ENCODE data around the gene PPP1CB.
"Not testable (repeated sequence)": the region's sequence is repeated elsewhere in the genome, so short reads cannot be mapped to it uniquely, and the experiment has no call there.

PPP1CB gene

GRCh38 chr2:28768952-28769351, 17.3 kb downstream of the PPP1CB start:
- H3K27me3 ChIP-seq (ENCODE audit: control insufficient read depth in 2 of 2, insufficient read depth in 2 of 2, low read length in 2 of 2), result no peaks in the 10 kb centered on the region
- no peak overlapping the region for H3K27ac ChIP-seq (ENCODE audit: low read depth in 2 of 2, low read length in 2 of 2)
- H3K36me3 ChIP-seq (ENCODE audit: control insufficient read depth in 2 of 2, insufficient read depth in 2 of 2, low read length in 2 of 2), result no peaks in the 10 kb centered on the region
- H3K9ac ChIP-seq (ENCODE audit: low read depth in 1 of 2, low read length in 2 of 2), result no peak overlapping the region
- no peaks in the 10 kb centered on the region for H3K9me3 ChIP-seq (ENCODE audit: control insufficient read depth in 2 of 2, low read length in 2 of 2)
- H3K4me1 ChIP-seq (ENCODE audit: control insufficient read depth in 2 of 2, insufficient read depth in 2 of 2, low read length in 2 of 2), result peaks cover 6 to 12% of the 10 kb centered on the region in 2 donors
- no peak overlapping the region for H3K4me3 ChIP-seq (ENCODE audit: low read length in 2 of 2)

- Histone ChIP-seq H3K27ac (ENCODE audit: low read depth in 2 of 2, low read length in 2 of 2) (no peak overlapping the region), H3K4me1 (ENCODE audit: control insufficient read depth in 2 of 2, insufficient read depth in 2 of 2, low read length in 2 of 2) (peaks cover 4 to 10% of the 10 kb centered on the region in 2 donors)
Measured at GRCh38 chr2:28772351-28772750, 20.7 kb downstream of the PPP1CB start.

GRCh38 chr2:28776471-28776870, 24.8 kb downstream of the PPP1CB start:
- H3K4me1 ChIP-seq (ENCODE audit: control insufficient read depth in 2 of 2, insufficient read depth in 2 of 2, low read length in 2 of 2), result peaks cover 0 to 2% of the 10 kb centered on the region in 2 donors
- peaks cover 30 to 32% of the 10 kb centered on the region in 2 donors for H3K36me3 ChIP-seq (ENCODE audit: control insufficient read depth in 2 of 2, insufficient read depth in 2 of 2, low read length in 2 of 2)
- no peaks in the 10 kb centered on the region for H3K9me3 ChIP-seq (ENCODE audit: control insufficient read depth in 2 of 2, low read length in 2 of 2)
- H3K4me3 ChIP-seq (ENCODE audit: low read length in 2 of 2), result no peak overlapping the region
- no peak overlapping the region for H3K27ac ChIP-seq (ENCODE audit: low read depth in 2 of 2, low read length in 2 of 2)
- H3K9ac ChIP-seq (ENCODE audit: low read depth in 1 of 2, low read length in 2 of 2), result no peak overlapping the region
- H3K27me3 ChIP-seq (ENCODE audit: control insufficient read depth in 2 of 2, insufficient read depth in 2 of 2, low read length in 2 of 2), result no peaks in the 10 kb centered on the region

More at GRCh38 chr2:28772351-28772750, 20.7 kb downstream of the PPP1CB start:
- no peaks in the 10 kb centered on the region for H3K9me3 ChIP-seq (ENCODE audit: control insufficient read depth in 2 of 2, low read length in 2 of 2)
- H3K27me3 ChIP-seq (ENCODE audit: control insufficient read depth in 2 of 2, insufficient read depth in 2 of 2, low read length in 2 of 2), result no peaks in the 10 kb centered on the region
- H3K36me3 ChIP-seq (ENCODE audit: control insufficient read depth in 2 of 2, insufficient read depth in 2 of 2, low read length in 2 of 2), result peaks cover 3 to 4% of the 10 kb centered on the region in 2 donors
- no peak overlapping the region for H3K9ac ChIP-seq (ENCODE audit: low read depth in 1 of 2, low read length in 2 of 2)
- no peak overlapping the region for H3K4me3 ChIP-seq (ENCODE audit: low read length in 2 of 2)

GRCh38 chr2:28778392-28778791, 26.8 kb downstream of the PPP1CB start:
- H3K4me1 ChIP-seq (ENCODE audit: control insufficient read depth in 2 of 2, insufficient read depth in 2 of 2, low read length in 2 of 2), result no peaks in the 10 kb centered on the region
- H3K36me3 ChIP-seq (ENCODE audit: control insufficient read depth in 2 of 2, insufficient read depth in 2 of 2, low read length in 2 of 2), result peaks cover 45 to 46% of the 10 kb centered on the region in 2 donors
- H3K9ac ChIP-seq (ENCODE audit: low read depth in 1 of 2, low read length in 2 of 2), result no peak overlapping the region
- no peak overlapping the region for H3K27ac ChIP-seq (ENCODE audit: low read depth in 2 of 2, low read length in 2 of 2)
- no peaks in the 10 kb centered on the region for H3K9me3 ChIP-seq (ENCODE audit: control insufficient read depth in 2 of 2, low read length in 2 of 2)
- H3K27me3 ChIP-seq (ENCODE audit: control insufficient read depth in 2 of 2, insufficient read depth in 2 of 2, low read length in 2 of 2), result no peaks in the 10 kb centered on the region
- H3K4me3 ChIP-seq (ENCODE audit: low read length in 2 of 2), result no peak overlapping the region

GRCh38 chr2:28779001-28779400, 27.4 kb downstream of the PPP1CB start:
- H3K9me3 ChIP-seq (ENCODE audit: control insufficient read depth in 2 of 2, low read length in 2 of 2), result no peaks in the 10 kb centered on the region
- H3K4me1 ChIP-seq (ENCODE audit: control insufficient read depth in 2 of 2, insufficient read depth in 2 of 2, low read length in 2 of 2), result no peaks in the 10 kb centered on the region
- H3K27me3 ChIP-seq (ENCODE audit: control insufficient read depth in 2 of 2, insufficient read depth in 2 of 2, low read length in 2 of 2), result no peaks in the 10 kb centered on the region
- H3K9ac ChIP-seq (ENCODE audit: low read depth in 1 of 2, low read length in 2 of 2), result no peak overlapping the region
- peaks cover 45 to 50% of the 10 kb centered on the region in 2 donors for H3K36me3 ChIP-seq (ENCODE audit: control insufficient read depth in 2 of 2, insufficient read depth in 2 of 2, low read length in 2 of 2)
- H3K4me3 ChIP-seq (ENCODE audit: low read length in 2 of 2), result no peak overlapping the region
- no peak overlapping the region for H3K27ac ChIP-seq (ENCODE audit: low read depth in 2 of 2, low read length in 2 of 2)

GRCh38 chr2:28780496-28780895, 28.9 kb downstream of the PPP1CB start:
- no peaks in the 10 kb centered on the region for H3K9me3 ChIP-seq (ENCODE audit: control insufficient read depth in 2 of 2, low read length in 2 of 2)
- no peak overlapping the region for H3K9ac ChIP-seq (ENCODE audit: low read depth in 1 of 2, low read length in 2 of 2)
- no peaks in the 10 kb centered on the region for H3K27me3 ChIP-seq (ENCODE audit: control insufficient read depth in 2 of 2, insufficient read depth in 2 of 2, low read length in 2 of 2)
- peaks cover 49 to 53% of the 10 kb centered on the region in 2 donors for H3K36me3 ChIP-seq (ENCODE audit: control insufficient read depth in 2 of 2, insufficient read depth in 2 of 2, low read length in 2 of 2)
- H3K4me3 ChIP-seq (ENCODE audit: low read length in 2 of 2), result no peak overlapping the region
- H3K27ac ChIP-seq (ENCODE audit: low read depth in 2 of 2, low read length in 2 of 2), result no peak overlapping the region
- no peaks in the 10 kb centered on the region for H3K4me1 ChIP-seq (ENCODE audit: control insufficient read depth in 2 of 2, insufficient read depth in 2 of 2, low read length in 2 of 2)

GRCh38 chr2:28782423-28782822, 30.8 kb downstream of the PPP1CB start:
- Histone ChIP-seq H3K9ac (ENCODE audit: low read depth in 1 of 2, low read length in 2 of 2) (no peak overlapping the region), H3K36me3 (ENCODE audit: control insufficient read depth in 2 of 2, insufficient read depth in 2 of 2, low read length in 2 of 2) (peaks cover 54 to 59% of the 10 kb centered on the region in 2 donors), H3K4me3 (ENCODE audit: low read length in 2 of 2) (no peak overlapping the region), H3K27me3 (ENCODE audit: control insufficient read depth in 2 of 2, insufficient read depth in 2 of 2, low read length in 2 of 2) (no peaks in the 10 kb centered on the region), H3K9me3 (ENCODE audit: control insufficient read depth in 2 of 2, low read length in 2 of 2) (no peaks in the 10 kb centered on the region), H3K4me1 (ENCODE audit: control insufficient read depth in 2 of 2, insufficient read depth in 2 of 2, low read length in 2 of 2) (no peaks in the 10 kb centered on the region), H3K27ac (ENCODE audit: low read depth in 2 of 2, low read length in 2 of 2) (no peak overlapping the region)

GRCh38 chr2:28784570-28784969, 32.9 kb downstream of the PPP1CB start:
- H3K4me1 ChIP-seq (ENCODE audit: control insufficient read depth in 2 of 2, insufficient read depth in 2 of 2, low read length in 2 of 2); H3K27me3 ChIP-seq (ENCODE audit: control insufficient read depth in 2 of 2, insufficient read depth in 2 of 2, low read length in 2 of 2); H3K9ac ChIP-seq (ENCODE audit: low read depth in 1 of 2, low read length in 2 of 2); H3K9me3 ChIP-seq (ENCODE audit: control insufficient read depth in 2 of 2, low read length in 2 of 2); H3K4me3 ChIP-seq (ENCODE audit: low read length in 2 of 2); H3K27ac ChIP-seq (ENCODE audit: low read depth in 2 of 2, low read length in 2 of 2): not testable (repeated sequence)
- H3K36me3 ChIP-seq (ENCODE audit: control insufficient read depth in 2 of 2, insufficient read depth in 2 of 2, low read length in 2 of 2), result peaks cover 52 to 63% of the 10 kb centered on the region in 2 donors

GRCh38 chr2:28796620-28797019, 45.0 kb downstream of the PPP1CB start:
- Histone ChIP-seq H3K27me3 (ENCODE audit: control insufficient read depth in 2 of 2, insufficient read depth in 2 of 2, low read length in 2 of 2) (no peaks in the 10 kb centered on the region), H3K36me3 (ENCODE audit: control insufficient read depth in 2 of 2, insufficient read depth in 2 of 2, low read length in 2 of 2) (peaks cover 47 to 51% of the 10 kb centered on the region in 2 donors), H3K9ac (ENCODE audit: low read depth in 1 of 2, low read length in 2 of 2) (no peak overlapping the region), H3K27ac (ENCODE audit: low read depth in 2 of 2, low read length in 2 of 2) (no peak overlapping the region), H3K4me1 (ENCODE audit: control insufficient read depth in 2 of 2, insufficient read depth in 2 of 2, low read length in 2 of 2) (no peaks in the 10 kb centered on the region), H3K9me3 (ENCODE audit: control insufficient read depth in 2 of 2, low read length in 2 of 2) (no peaks in the 10 kb centered on the region), H3K4me3 (ENCODE audit: low read length in 2 of 2) (no peak overlapping the region)

- Histone ChIP-seq H3K9me3 (ENCODE audit: control insufficient read depth in 2 of 2, low read length in 2 of 2) (no peaks in the 10 kb centered on the region), H3K27me3 (ENCODE audit: control insufficient read depth in 2 of 2, insufficient read depth in 2 of 2, low read length in 2 of 2) (no peaks in the 10 kb centered on the region), H3K27ac (ENCODE audit: low read depth in 2 of 2, low read length in 2 of 2) (no peak overlapping the region), H3K9ac (ENCODE audit: low read depth in 1 of 2, low read length in 2 of 2) (no peak overlapping the region), H3K36me3 (ENCODE audit: control insufficient read depth in 2 of 2, insufficient read depth in 2 of 2, low read length in 2 of 2) (peaks cover 23 to 49% of the 10 kb centered on the region in 2 donors), H3K4me3 (ENCODE audit: low read length in 2 of 2) (no peak overlapping the region), H3K4me1 (ENCODE audit: control insufficient read depth in 2 of 2, insufficient read depth in 2 of 2, low read length in 2 of 2) (no peaks in the 10 kb centered on the region)
Measured at GRCh38 chr2:28801726-28802125, 50.1 kb downstream of the PPP1CB start.

- H3K27me3 ChIP-seq (ENCODE audit: control insufficient read depth in 2 of 2, insufficient read depth in 2 of 2, low read length in 2 of 2), result no peaks in the 10 kb centered on the region
- H3K9ac ChIP-seq (ENCODE audit: low read depth in 1 of 2, low read length in 2 of 2), result no peak overlapping the region
- H3K4me1 ChIP-seq (ENCODE audit: control insufficient read depth in 2 of 2, insufficient read depth in 2 of 2, low read length in 2 of 2), result no peaks in the 10 kb centered on the region
- no peaks in the 10 kb centered on the region for H3K9me3 ChIP-seq (ENCODE audit: control insufficient read depth in 2 of 2, low read length in 2 of 2)
- H3K36me3 ChIP-seq (ENCODE audit: control insufficient read depth in 2 of 2, insufficient read depth in 2 of 2, low read length in 2 of 2), result peaks cover 23 to 42% of the 10 kb centered on the region in 2 donors
- no peak overlapping the region for H3K4me3 ChIP-seq (ENCODE audit: low read length in 2 of 2)
- no peak overlapping the region for H3K27ac ChIP-seq (ENCODE audit: low read depth in 2 of 2, low read length in 2 of 2)
Measured at GRCh38 chr2:28802975-28803429, 51.4 kb downstream of the PPP1CB start.
